T-helper 17 cell (primary cell): ENCODE data around the gene GRID2IP. TPM values are rescaled to one million over a fixed set of nuclear protein-coding genes. Genes with fewer than 3 reads are reported as not detected.
"Not testable (repeated sequence)": the region's sequence is repeated elsewhere in the genome, so short reads cannot be mapped to it uniquely, and the experiment has no call there.

Experiments
- ATAC-seq: fragments of 150-1000 bp; cut with Tn5 transposase; 2 replicates; pipeline ENCODE4 v1.10.0; 2021; ENCODE audit warnings: mild to moderate bottlenecking, moderate library complexity
- DNase-seq, 3 donors: peaks; one replicate each; pipeline versions ENCODE4 v3.0.0 to v3.0.0-alpha.2; 2020 to 2021
- H3K9me3 ChIP-seq: one replicate; pipeline ENCODE4 v1.7.0; 2013; ENCODE audit warnings: low read length, mild to moderate bottlenecking; ENCODE audit not compliant: control insufficient read depth, poor library complexity, severe bottlenecking
- H3K27ac Mint-ChIP-seq: one replicate; pipeline ENCODE4 v1.8.0; 2022; ENCODE audit warnings: mild to moderate bottlenecking, moderate library complexity, mixed read lengths
- H3K27me3 Mint-ChIP-seq: one replicate; pipeline ENCODE4 v1.8.0; 2022; ENCODE audit warnings: mixed read lengths
- H3K36me3 Mint-ChIP-seq: one replicate; pipeline ENCODE4 v1.8.0; 2022; ENCODE audit warnings: low read depth, mixed read lengths
- H3K4me1 Mint-ChIP-seq: one replicate; pipeline ENCODE4 v1.8.0; 2022; ENCODE audit warnings: mild to moderate bottlenecking, mixed read lengths
- H3K4me3 Mint-ChIP-seq: one replicate; pipeline ENCODE4 v1.8.0; 2022; ENCODE audit warnings: mild to moderate bottlenecking, moderate library complexity, mixed read lengths
- total RNA-seq, 4 donors: library from RNA in 2 of 4; stranded (reverse) in 2 of 4; gene quantifications; one replicate each; pipeline ENCODE4 v1.2.3 and lab custom pipeline; 2022 to 2026

Gene GRID2IP
- total RNA-seq (under 1 TPM; 0.17 to 0.18 TPM), total RNA-seq (lab: John Stamatoyannopoulos, UW) (0.38 to 0.46 reads per million in 2 donors)

DNA sequence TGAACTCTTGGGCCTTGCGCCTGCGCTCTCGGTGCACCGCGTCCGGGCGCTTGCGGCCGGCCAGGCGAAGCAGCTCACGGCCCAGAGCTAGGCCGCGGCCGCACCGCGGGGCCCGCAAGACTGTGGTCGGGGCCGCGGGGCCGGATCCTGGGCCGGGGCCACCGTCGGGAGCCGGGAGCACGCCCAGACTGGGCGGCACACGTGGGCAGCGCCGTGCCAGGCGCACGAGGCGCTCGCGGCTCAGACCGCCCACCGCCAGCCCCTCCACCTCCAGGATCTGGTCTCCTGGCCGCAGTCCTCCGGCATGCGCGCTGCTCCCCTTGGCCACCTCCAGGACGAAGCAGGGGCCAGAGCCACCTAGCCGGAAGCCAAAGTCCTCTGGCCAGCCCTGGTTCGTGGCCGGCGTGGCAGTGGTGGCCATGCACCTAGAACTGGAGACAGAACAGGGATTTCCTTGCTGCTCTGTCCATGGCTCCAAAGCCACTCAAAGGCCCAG, at the start of gene GRID2IP:
Gene GRID2IP, minus strand, starts transcription at position 446 of the 496 bp plus-strand sequence. Its CDS starts 25 bp downstream, at position 421.
- peaks cover 2% of the 10 kb centered on the region for H3K36me3 Mint-ChIP-seq
- DNase-seq (no peak), ATAC-seq (no peak)
- H3K4me3 Mint-ChIP-seq, result no peak within 1 kb of the TSS
- peaks cover 3% of the 10 kb centered on the region for H3K4me1 Mint-ChIP-seq
- peak within 1 kb of the TSS; percentile 14 for H3K27ac Mint-ChIP-seq
- peaks cover 4% of the 10 kb centered on the region for H3K27me3 Mint-ChIP-seq
- no peaks in the 10 kb centered on the region for H3K9me3 ChIP-seq

DNA sequence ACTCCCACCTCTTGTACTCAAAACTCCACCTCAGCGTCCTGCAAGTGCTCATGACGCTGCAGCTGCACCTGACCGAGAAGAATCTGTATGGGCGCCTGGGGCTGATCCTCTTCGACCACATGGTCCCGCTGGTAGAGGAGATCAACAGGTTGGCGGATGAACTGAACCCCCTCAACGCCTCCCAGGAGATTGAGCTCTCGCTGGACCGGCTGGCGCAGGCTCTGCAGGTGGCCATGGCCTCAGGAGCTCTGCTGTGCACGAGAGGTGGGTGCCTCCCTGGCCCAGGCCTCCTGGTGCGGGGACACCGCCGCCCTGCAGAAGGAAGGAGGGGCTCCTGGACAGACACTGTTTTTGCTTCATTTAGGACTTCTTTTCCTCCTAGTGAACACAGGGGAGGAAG, 48.8 kb upstream of the GRID2IP start:
- no peaks in the 10 kb centered on the region for H3K27me3 Mint-ChIP-seq
- no peaks in the 10 kb centered on the region for H3K9me3 ChIP-seq
- DNase-seq (no peak), ATAC-seq (no peak)
- H3K27ac Mint-ChIP-seq, result no peak overlapping the region
- no peak overlapping the region for H3K4me3 Mint-ChIP-seq
- peaks cover 9% of the 10 kb centered on the region for H3K4me1 Mint-ChIP-seq
- no peaks in the 10 kb centered on the region for H3K36me3 Mint-ChIP-seq

DNA sequence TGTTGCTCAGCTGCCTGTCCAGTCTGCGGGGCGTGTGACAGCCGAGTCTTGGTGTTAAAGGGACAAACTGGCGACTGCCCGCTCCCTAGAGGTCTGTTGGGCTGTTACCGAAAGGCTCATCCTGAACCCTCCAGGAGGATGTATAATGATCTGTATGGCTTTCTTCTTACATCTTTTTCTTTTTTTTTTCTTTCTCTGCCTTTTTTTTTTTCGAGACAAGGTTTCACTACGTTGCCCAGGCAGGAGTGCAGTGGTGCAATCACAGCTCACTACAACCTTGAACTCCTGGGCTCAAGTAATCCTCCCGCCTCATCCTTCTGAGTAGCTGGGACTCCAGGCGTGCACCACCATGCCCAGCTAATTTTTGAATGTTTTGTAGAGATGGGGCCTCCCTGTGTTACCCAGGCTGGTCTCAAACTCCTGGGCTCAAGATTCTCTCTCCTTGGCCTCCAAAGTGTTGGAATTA, 39.4 kb upstream of the GRID2IP start:
- Mint-ChIP-seq H3K4me3 (peak overlapping the region; percentile 97), H3K4me1 (peaks cover 12% of the 10 kb centered on the region), H3K27me3 (no peaks in the 10 kb centered on the region), H3K36me3 (no peaks in the 10 kb centered on the region), H3K27ac (peak overlapping the region; percentile 96)
- DNase-seq, result no peak
- no peaks in the 10 kb centered on the region for H3K9me3 ChIP-seq
- ATAC-seq, result no peak

DNA sequence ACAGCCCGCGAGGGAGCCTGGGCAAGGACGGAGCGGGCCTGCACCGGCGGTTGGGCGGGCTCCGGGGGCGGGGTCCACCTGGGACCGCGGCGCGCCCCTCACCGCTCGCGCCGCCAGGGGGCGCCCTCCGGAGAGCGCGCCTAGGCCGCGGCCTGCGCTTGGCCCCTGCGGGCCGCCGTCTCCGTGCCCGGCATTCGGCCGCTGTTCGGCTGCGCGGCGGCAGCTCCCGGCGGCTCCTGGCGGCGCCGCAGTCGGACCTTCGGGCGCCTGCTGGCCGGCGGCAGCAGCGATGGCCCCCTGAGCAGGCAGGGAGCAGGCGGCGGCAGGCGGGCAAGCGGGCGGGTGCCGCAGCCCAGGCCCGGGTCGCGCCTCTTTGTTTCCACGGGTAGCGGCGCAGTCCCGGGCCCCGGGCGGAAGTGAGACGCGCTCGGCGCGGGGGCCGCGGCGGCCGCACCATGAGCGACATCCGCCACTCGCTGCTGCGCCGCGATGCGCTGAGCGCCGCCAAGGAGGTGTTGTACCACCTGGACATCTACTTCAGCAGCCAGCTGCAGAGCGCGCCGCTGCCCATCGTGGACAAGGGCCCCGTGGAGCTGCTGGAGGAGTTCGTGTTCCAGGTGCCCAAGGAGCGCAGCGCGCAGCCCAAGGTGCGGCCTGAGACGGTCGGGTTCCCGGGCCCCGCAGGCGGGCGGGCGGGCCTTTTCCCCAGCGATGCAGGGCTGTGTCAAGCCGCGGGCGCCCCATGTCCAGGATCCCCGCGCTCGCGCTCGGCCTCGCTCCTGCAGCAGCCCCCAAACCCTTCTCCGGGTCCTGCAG, 38.8 kb upstream of the GRID2IP start, which contains the start of gene INTS15:
Gene INTS15, plus strand, starts transcription at position 193 of the 816 bp plus-strand sequence. Its CDS starts 263 bp downstream, at position 456.
- Mint-ChIP-seq H3K4me3 (peak within 1 kb of the TSS; percentile 97), H3K4me1 (peaks cover 12% of the 10 kb centered on the region)
- peak; percentile 92 for ATAC-seq

DNA sequence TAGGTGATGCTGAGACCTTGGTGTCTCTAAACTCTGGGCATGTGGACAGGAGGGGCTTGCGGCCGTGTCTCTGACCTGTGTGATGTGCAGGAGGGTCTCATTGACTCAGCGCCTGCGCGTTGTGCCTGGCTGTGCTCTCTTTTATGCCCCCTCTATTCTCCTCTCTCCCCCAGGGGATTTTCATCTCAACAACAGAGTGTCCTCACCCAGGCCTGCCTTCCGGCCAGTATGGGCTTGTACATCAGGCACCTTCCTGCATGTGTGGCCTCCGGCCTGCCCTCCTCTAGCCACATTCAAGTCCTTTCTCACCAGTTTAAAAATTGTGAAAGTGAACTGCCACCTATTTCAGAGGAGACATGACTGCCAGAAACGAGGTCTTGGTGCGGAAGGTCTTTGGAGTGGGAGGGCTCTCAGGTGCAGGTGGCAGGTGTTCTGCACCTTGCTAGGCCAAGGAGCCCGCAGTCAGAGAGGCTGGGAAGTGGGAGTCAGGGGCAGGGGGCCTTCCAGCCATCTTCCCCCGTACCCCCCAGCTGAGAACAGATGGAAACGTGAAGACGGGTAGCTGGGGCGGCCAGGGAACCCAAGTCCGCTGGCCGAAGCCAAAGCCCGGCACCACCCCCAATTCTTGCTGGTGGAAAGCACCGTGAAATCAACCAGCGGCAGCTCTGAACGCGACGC, 38.0 kb upstream of the GRID2IP start:
- peaks cover 12% of the 10 kb centered on the region for H3K4me1 Mint-ChIP-seq
- no peak for DNase-seq
- no peaks in the 10 kb centered on the region for H3K27me3 Mint-ChIP-seq
- H3K4me3 Mint-ChIP-seq, result peak overlapping the region; percentile 66
- H3K36me3 Mint-ChIP-seq, result peaks cover 2% of the 10 kb centered on the region
- H3K9me3 ChIP-seq, result no peaks in the 10 kb centered on the region
- H3K27ac Mint-ChIP-seq, result peak overlapping the region; percentile 57
- no peak for ATAC-seq

More for the DNA sequence above, 38.8 kb upstream of the GRID2IP start, which contains the start of gene INTS15:
- H3K9me3 ChIP-seq, result no peaks in the 10 kb centered on the region
- DNase-seq, result peak; percentile 77 to 85 (median 85)
- Mint-ChIP-seq H3K36me3 (no peaks in the 10 kb centered on the region), H3K27me3 (no peaks in the 10 kb centered on the region), H3K27ac (peak within 1 kb of the TSS; percentile 96)

DNA sequence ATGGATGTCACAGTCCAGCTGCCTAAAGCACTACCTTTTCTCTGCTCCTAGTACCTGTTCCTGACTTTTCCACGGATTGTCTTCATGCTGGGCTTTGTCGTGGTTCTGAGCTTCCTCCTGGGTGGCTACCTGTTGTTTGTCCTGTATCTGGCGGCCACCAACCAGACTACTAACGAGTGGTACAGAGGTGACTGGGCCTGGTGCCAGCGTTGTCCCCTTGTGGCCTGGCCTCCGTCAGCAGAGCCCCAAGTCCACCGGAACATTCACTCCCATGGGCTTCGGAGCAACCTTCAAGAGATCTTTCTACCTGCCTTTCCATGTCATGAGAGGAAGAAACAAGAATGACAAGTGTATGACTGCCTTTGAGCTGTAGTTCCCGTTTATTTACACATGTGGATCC, 37.3 kb upstream of the GRID2IP start:
- Mint-ChIP-seq H3K4me1 (peaks cover 12% of the 10 kb centered on the region), H3K27ac (peak overlapping the region; percentile 57), H3K27me3 (no peaks in the 10 kb centered on the region), H3K4me3 (peak overlapping the region; percentile 43), H3K36me3 (peaks cover 2% of the 10 kb centered on the region)
- no peak for ATAC-seq
- DNase-seq, result no peak
- H3K9me3 ChIP-seq, result no peaks in the 10 kb centered on the region

DNA sequence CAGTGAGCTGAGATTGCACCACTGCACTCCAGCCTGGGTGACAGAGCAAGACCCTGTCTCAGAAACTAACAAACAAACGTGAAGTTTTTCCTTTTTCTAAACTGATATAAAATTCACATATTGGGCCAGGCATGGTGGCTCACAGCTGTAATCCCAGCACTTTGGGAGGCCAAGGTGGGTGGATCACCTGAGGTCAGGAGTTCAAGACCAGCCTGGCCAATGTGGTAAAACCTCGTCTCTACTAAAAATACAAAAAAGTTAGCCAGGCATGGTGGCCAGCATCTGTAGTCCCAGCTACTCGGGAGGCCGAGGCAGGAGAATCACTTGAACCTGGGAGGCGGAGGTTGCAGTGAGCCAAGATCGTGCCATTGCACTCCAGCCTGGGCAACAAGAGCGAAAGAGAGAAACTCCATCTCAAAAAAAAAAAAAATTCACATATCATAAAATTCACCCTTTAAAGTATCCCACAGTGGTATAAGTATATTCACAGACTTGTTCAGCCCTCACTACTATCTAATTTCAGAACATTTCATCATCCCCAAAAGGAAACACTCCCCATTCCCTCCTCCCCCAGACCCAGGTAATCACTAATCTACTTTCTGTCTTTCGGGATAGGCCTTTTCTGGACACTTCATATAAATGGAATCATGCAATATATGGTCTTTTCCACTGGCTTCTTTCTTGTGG, 34.6 kb upstream of the GRID2IP start:
- not testable (repeated sequence) for H3K27ac Mint-ChIP-seq, H3K36me3 Mint-ChIP-seq, H3K4me3 Mint-ChIP-seq

DNA sequence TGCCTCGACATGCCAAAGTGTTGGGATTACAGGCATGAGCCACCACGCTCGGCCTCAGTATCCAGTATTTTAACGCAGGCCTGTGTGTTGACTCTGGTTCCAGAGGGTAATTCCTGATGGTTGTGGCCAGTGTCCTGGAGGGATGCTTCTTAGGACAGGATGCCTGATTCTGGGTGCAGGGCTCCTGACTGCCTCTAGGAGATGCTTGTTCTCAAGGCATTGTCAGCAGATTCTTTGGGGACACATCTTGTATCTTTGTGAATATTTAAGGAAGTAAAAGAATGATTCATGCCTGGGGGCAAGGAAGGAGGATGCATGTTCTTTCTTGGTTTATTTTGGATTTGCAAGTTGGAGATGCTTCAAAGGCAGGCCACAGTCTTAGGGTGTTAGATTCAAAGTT, 28.2 kb upstream of the GRID2IP start:
- H3K27me3 Mint-ChIP-seq, result no peaks in the 10 kb centered on the region
- H3K27ac Mint-ChIP-seq, result peak overlapping the region; percentile 75
- DNase-seq, result no peak
- H3K4me3 Mint-ChIP-seq, result peak overlapping the region; percentile 91
- H3K9me3 ChIP-seq, result no peaks in the 10 kb centered on the region
- no peak for ATAC-seq
- peaks cover 2% of the 10 kb centered on the region for H3K36me3 Mint-ChIP-seq
- peaks cover 8% of the 10 kb centered on the region for H3K4me1 Mint-ChIP-seq

More for the DNA sequence above, 34.6 kb upstream of the GRID2IP start:
- not testable (repeated sequence) for ATAC-seq, H3K9me3 ChIP-seq, H3K27me3 Mint-ChIP-seq, DNase-seq, H3K4me1 Mint-ChIP-seq

DNA sequence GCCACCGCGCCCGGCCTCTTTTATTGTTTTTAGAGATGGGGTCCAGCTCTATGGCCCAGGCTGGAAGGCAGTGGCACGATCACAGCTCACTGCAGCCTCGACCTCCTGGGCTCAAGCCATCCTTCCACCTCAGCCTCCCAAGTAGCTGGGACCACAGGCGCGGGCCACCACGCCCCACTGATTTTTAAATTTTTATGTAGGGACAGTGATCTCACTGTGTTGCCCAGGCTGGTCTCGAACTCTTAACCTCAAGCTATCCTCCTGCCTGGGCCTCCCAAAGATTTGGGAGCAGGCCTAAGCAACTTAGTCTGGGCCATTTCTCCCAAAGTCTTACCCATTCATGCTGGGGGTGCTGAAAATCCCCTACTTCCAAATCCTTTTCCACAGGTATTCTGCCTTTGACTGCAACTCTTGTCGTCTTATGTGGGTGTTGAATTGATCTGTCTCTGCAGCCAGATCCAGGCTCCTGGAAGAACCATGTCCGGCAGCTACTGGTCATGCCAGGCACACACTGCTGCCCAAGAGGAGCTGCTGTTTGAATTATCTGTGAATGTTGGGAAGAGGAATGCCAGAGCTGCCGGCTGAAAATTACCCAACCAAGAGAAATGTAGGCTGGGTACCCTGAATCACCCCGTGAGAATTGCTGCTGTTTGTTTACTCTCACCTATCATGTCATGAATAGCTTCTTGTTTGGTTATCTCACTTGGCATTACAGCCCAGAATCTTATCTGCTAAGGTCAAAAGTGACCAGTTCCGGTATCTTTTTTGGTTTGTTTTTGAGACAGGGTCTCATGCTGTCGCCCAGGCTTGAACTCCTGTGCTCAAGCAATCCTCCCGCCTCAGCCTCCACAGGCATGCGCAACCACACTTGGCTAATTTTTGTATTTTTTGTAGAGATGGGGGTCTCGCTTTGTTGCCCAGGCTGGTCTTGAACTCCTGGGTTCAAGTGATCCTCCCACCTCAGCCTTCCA, 27.1 kb upstream of the GRID2IP start:
- peaks cover 8% of the 10 kb centered on the region for H3K4me1 Mint-ChIP-seq
- no peaks in the 10 kb centered on the region for H3K27me3 Mint-ChIP-seq
- ATAC-seq, result no peak

DNA sequence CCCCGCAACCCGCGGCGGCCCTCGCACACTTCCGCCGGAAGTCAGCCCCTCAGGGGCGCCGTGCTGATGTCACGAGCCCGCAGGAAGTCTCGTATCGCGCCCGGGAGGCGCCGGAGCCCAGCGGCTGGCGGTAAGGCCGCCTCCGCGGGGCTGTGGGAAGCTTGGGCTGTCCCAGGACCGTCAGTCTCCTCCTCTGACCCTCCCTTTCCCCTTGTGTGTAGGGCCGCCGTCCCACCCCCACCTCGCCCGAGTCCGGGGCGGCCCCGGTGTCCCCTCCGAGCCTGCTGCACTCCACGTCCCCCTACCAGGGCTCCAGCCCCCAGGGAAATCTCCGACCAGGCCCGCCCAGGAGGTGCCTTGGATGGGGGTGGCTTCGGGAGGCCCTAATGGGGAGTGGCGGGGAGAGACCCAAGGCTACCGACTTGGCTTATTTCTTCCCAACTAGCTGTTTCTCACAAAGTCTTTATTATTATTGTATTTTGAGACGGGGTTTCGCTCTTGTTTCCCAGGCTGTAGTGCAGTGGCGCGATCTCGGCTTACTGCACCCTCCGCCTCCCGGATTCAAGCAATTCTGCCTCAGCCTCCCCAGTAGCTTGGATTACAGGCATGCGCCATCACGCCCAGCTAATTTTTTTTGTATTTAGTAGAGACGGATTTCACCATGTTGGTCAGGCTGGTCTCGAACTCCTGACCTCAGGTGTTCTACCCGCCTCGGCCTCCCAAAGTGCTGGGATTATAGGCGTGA, 26.3 kb upstream of the GRID2IP start, which contains the start of gene ZDHHC4:
Gene ZDHHC4, plus strand, starts transcription at position 86 of the 745 bp plus-strand sequence. CDS start 3,108 bp downstream, outside the sequence.
- peak within 1 kb of the TSS; percentile 90 for H3K27ac Mint-ChIP-seq
- H3K27me3 Mint-ChIP-seq, result peaks cover 4% of the 10 kb centered on the region
- H3K4me1 Mint-ChIP-seq, result peaks cover 10% of the 10 kb centered on the region
- no peaks in the 10 kb centered on the region for H3K9me3 ChIP-seq
- H3K36me3 Mint-ChIP-seq, result peaks cover 2% of the 10 kb centered on the region
- H3K4me3 Mint-ChIP-seq, result peak within 1 kb of the TSS; percentile 91
- DNase-seq (peak; percentile 67 to 73 (median 73)), ATAC-seq (peak; percentile 95)

More for the DNA sequence above, 27.1 kb upstream of the GRID2IP start:
- H3K4me3 Mint-ChIP-seq, result peak overlapping the region; percentile 91
- no peaks in the 10 kb centered on the region for H3K9me3 ChIP-seq
- DNase-seq, result no peak
- peak overlapping the region; percentile 90 for H3K27ac Mint-ChIP-seq
- peaks cover 2% of the 10 kb centered on the region for H3K36me3 Mint-ChIP-seq

DNA sequence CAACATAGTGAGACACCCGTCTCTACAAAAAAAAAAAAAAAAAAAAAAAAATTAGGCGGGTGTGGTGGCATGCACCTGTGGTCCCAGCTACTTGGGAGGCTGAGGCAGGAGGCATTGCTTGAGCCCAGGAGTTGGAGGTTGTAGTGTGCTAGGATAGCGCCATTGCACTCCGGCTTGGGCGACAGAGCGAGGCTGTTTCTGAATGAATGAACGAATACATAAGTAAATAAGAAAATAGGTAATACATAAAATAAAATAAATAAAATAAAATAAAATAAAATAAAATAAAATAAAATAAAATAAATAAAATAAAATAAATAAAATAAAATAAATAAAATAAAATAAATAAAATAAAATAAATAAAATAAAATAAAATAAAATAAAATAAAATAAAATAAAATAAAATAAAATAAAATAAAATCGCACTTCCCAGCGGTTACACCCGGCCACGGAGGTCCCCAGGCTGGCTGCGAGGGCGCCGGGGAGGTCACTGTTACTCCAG, 25.7 kb upstream of the GRID2IP start:
- not testable (repeated sequence) for H3K36me3 Mint-ChIP-seq, H3K27ac Mint-ChIP-seq, DNase-seq, ATAC-seq, H3K9me3 ChIP-seq, H3K27me3 Mint-ChIP-seq
- peaks cover 11% of the 10 kb centered on the region for H3K4me1 Mint-ChIP-seq
- H3K4me3 Mint-ChIP-seq, result peak overlapping the region; percentile 91
